Breast epithelium (tissue), 3 donors: ENCODE data around the gene CLDN1.

Experiments used
- CTCF ChIP-seq, 3 donors: fragments of 450-650 bp; IDR thresholded peaks; one replicate each; pipeline ENCODE4 v1.5.1; 2016 to 2017; ENCODE audit warnings: antibody characterized with exemption in 3 of 3, mild to moderate bottlenecking in 3 of 3, moderate library complexity in 3 of 3
- POLR2A ChIP-seq: fragments of 450-650 bp; IDR thresholded peaks from one replicate; pipeline ENCODE4 v1.6.1; 2016; ENCODE audit warnings: antibody characterized with exemption, mild to moderate bottlenecking, moderate library complexity

- no peak for TF ChIP-seq POLR2A
- TF ChIP-seq CTCF (IDR thresholded peaks at IDR 0.05): no peak
These were observed 40.8 kb downstream of the CLDN1 start for GRCh38 chr3:190281308-190282051.
